Fibroblast of the conjunctiva (primary cell): ENCODE measurements around the gene SLC13A5.
"Not testable (repeated sequence)": the region's sequence is repeated elsewhere in the genome, so short reads cannot be mapped to it uniquely, and the experiment has no call there.

Experiments
- DNase-seq: peaks from one replicate; pipeline ENCODE4 v3.0.0-alpha.2; 2010; ENCODE audit warnings: low read depth

SLC13A5 gene

GRCh38 chr17:6684460-6684783 lies 28.7 kb downstream of the SLC13A5 start:
- DNase-seq = no peak

- DNase-seq = no peak
These were observed 29.3 kb downstream of the SLC13A5 start for GRCh38 chr17:6683730-6684459.

- no peak for DNase-seq
These were observed 30.0 kb downstream of the SLC13A5 start for GRCh38 chr17:6683081-6683684.

DNA sequence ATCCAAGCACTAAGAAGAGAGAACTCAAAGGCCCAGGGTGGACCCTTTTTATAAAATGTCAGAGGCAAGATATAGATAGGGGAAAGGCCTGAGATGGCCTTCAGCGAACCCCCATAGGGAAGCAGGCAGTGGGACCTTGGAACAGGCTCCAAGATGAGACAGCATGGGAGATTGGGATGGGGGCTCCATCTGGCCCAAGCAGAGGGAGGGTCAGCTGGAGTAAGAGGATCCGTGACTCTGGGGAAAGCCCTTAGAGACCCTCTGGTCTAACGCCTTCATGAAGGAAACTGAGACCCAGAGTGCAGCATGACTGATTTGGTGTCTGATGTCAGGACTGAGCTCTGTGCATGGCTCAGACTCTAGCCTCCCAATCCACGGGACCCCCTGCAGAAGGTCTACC lies 30.8 kb downstream of the SLC13A5 start:
- no peak for DNase-seq

- DNase-seq = no peak
These were observed 31.5 kb downstream of the SLC13A5 start for GRCh38 chr17:6681671-6682070.

GRCh38 chr17:6681176-6681575 lies 32.0 kb downstream of the SLC13A5 start:
- DNase-seq = no peak

DNA sequence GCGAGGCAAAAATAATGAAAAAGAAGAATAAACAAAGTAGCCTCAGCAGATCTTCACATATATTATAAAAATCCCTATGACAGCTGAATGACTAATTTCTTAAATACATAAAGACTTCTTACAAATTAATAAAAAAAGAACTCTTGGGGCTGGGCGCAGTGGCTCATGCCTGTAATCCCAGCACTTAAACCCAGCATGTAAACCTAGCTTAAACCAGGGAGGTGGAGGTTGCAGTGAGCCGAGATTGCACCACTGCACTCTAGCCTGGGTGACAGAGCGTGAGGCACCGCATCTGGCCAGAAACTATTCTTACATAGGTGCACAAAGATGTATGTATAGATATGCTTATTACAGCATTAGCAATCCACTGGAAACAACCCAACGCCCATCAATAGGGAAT lies 33.9 kb downstream of the SLC13A5 start:
- no peak for DNase-seq

DNA sequence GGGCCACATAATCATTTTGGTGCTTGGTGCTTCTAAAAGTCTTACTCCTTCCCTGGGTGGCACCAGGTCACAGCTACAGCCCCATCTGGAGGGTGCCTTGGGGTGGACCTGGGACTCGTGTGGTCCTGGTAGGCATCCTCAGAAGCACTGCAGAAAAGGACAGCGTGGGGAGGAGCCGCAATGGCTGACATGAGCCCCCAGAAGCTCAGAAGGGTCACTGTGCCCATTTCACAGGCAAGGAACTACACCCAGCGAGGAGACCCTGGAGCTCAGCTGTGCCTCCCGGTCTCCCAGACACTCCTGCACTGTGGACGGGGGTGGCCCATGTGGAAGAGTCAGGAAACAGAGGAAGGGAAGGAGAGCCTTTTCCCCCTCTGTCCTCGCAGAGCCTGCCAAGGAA lies 35.2 kb downstream of the SLC13A5 start:
- no peak for DNase-seq

- DNase-seq = no peak
These were observed 35.9 kb downstream of the SLC13A5 start for GRCh38 chr17:6677158-6677831.

GRCh38 chr17:6676802-6677157 lies 36.4 kb downstream of the SLC13A5 start:
- no peak for DNase-seq

- no peak for DNase-seq
These were observed 37.9 kb downstream of the SLC13A5 start for GRCh38 chr17:6675201-6675825.

- DNase-seq = no peak
These were observed 38.6 kb downstream of the SLC13A5 start for GRCh38 chr17:6674586-6674985.

GRCh38 chr17:6671431-6671830 lies 41.7 kb downstream of the SLC13A5 start:
- no peak for DNase-seq

DNA sequence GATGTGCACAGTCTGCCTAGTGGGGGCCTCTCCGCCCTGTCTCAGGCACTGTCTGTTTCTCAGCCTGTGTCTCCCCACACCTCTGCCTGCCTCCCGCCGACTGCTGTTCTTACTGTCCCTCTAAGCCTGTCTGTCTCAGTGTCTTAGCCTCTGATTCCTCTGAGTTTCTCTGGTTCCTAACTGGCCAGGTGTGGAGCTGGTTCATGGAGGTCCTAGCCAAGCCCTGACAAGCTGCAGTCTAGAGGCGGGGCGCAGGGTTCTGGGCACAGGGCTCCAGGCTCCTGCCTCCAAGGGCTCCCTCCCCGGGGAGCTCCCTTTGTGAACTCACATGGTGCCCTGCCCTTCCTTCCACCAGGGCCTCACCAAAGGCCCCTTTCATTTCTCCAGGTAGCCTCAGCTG lies 42.2 kb downstream of the SLC13A5 start:
- no peak for DNase-seq

DNA sequence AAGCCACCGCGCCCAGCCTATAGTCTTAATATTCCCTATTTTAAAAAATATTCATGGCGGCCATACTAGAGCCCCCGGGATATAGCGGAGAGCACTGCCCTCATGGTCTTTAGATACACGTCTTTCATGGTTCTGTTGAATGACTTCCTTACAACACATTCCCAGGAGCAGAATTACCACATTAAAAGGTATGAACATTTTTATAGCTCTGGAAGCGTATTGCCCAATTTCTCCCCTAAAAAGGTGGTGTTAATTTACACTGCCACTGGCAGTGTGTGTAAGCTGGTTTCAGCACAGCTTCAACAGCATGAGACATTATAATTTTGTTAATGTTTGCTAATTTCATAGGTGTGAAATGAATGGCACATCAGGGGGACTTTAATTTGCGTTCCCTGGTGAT lies 42.6 kb downstream of the SLC13A5 start:
- DNase-seq = no peak

DNA sequence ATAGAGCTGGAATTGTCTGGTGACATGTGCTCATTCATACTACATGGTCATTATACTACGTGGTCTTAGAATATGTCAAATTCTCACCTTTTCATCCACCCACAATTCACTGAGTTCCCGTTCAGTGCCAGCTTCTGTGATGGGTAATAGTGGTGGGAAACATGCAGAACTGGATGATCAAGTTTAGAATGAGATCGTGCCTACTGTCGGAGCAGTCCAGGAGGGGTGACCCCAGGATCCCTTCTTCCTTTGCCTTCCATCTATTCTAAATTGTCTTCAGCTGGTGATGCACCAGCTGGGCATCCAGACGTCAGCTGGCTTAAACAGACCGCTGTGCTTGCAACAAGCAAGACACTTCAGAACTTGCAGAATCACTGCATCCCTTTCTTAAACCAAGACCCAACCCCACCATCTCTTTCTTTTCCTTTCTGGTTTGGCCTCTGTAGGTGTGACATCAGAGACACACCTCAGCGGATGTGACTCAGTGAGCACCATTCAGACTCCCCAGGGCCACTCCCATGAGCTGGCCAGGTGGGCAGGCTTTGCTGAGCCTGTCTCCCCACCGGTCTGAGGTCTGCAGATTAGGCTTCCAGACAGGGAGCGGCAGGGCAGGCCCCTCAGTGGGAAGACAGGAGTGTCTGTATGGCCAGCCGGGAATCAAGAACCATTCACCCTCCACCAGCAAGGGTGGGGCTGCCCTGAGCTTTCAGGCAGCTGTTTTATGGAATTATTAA lies 43.5 kb downstream of the SLC13A5 start:
- DNase-seq = no peak

DNA sequence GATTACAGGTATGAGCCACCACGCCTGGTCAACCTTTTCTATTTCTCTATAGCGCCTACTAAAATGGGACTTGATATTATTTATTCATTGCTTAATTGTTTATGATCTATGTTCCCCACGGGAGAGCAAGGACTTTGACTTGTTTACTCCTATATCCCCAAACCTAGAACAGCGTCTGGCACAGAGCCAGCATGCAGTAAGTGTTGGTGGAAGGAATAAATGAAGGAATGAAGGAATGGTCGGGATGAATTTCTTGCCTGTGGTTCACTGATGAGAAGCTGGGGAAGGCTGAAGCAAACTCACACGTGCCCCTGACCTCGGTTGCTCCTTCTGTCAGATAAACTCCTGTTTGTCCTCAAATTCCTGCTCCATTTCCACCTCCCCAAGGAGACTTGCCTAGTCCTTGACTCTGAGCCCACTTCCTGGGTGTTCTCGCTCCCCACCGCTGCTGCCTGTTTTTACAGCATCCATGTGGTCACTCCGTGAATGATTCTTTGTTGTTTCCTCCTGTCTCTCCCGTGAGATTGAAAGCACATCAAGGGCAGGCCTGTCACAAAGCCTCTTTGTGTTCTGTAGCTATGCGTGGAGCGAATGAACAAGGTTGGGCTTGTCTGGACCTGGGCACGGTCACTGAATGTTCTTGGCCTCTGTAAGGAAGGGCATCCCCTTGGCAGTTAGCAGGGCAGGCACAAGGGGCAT lies 44.3 kb downstream of the SLC13A5 start:
- DNase-seq = no peak

GRCh38 chr17:6668219-6668618 lies 45.0 kb downstream of the SLC13A5 start:
- DNase-seq = no peak

GRCh38 chr17:6667516-6667915 lies 45.7 kb downstream of the SLC13A5 start:
- DNase-seq = no peak

- DNase-seq = no peak
These were observed 46.6 kb downstream of the SLC13A5 start for GRCh38 chr17:6666557-6666956.

GRCh38 chr17:6666077-6666521 lies 47.1 kb downstream of the SLC13A5 start:
- DNase-seq = peak; percentile 80

DNA sequence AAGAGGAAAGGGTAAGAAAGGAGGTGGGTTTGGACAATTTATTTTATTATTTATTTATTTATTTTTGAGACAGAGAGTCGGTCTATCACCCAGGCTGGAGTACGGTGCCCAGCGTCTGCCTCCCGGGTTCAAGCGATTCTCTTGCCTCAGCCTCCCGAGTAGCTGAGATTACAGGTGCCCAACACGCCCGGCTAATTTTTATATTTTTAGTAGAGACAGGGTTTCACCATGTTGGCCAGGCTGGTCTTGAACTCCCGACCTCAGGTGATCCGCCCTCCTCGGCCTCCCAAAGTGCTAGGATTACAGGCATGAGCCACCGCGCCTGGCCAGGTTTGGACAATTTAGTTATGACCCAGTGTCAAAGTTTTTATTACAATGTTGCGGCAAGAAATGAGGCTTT lies 50.0 kb downstream of the SLC13A5 start:
- not testable (repeated sequence) for DNase-seq
